Activated CD8-positive, alpha-beta memory T cell treated with anti-CD3 and anti-CD28 coated beads for 4 hours (primary cell): ENCODE data around the gene MAP3K5.

ENCODE experiments used
- DNase-seq, 2 donors: peaks; one replicate each; pipeline ENCODE4 v3.0.0-alpha.2; 2020; ENCODE audit warnings: low read depth in 2 of 2

The MAP3K5 gene

GRCh38 chr6:136579800-136580199 lies 212.5 kb downstream of the MAP3K5 start:
- no peak for DNase-seq

DNA sequence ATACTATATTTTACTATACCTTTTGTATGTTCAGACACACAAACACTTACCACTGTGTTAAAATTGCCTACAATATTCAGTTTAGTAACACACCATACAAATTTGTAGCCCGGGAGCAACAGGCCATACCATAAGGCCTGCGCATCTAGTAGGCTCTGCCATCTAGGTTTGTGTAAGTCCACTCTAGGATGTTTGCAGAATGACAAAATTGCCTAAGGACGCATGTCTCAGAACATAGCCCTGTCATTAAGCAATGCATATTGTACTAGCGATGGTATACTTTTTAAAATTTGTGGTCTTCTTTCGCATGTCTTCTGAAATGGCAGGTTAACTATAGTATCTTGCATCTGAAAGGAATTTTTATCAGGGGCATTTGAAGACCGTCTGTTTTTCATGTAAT lies 215.5 kb downstream of the MAP3K5 start:
- DNase-seq = no peak

DNA sequence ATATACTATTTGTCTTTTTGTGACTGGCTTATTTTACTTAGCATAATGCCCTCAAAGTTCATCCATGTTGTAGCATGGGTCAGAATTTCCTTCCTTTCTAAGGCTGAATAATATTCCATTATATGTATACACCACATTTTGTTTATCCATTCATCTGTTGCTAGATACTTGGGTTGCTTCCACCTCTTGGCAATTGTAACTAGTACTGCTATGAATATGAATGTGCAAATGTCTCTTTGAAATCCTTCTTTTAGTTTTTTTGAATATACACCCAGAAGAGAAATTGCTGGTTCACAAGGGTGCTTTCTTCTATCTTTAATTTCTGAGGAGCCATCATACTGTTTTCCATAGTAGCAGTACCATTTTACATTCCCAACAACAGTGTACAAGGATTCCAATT lies 220.8 kb downstream of the MAP3K5 start:
- no peak for DNase-seq

GRCh38 chr6:136571065-136571464 lies 221.2 kb downstream of the MAP3K5 start:
- no peak for DNase-seq

DNA sequence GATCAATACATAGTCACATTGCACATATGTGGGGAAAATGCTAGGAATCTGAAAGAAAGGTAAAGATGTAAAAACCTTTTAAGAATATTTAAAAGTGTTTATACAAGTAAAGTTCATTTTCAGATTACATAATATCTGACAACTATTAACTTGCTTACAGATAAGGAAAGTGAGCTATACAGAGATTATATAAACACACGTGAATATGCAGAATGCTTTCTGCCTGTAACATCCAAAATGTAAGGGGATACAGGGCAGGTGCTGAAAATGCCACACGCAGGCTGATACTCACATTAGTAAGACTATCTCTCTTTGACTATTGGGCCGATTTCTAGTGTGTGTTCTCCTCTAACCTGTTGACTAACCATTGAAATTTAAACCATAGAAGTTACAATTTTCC lies 224.1 kb downstream of the MAP3K5 start:
- no peak for DNase-seq

DNA sequence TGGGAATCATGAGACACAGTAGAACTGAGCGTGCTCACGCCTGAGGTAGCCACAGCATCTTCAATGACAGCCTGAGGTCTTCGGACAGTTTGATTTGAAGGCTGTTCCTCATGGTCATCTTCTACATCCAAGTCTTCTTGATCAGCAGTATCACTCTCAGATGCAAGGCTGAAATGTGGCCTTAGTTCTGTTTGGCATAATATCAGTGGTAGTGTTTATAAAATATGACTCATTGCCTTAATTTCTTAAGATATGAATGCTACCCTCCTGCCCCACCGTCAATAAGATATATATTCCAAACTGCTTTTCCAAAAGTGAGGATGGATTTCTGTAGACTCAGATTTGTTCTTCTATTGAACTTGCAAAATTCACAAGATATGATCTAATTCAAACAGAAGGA lies 224.6 kb downstream of the MAP3K5 start:
- no peak for DNase-seq

DNA sequence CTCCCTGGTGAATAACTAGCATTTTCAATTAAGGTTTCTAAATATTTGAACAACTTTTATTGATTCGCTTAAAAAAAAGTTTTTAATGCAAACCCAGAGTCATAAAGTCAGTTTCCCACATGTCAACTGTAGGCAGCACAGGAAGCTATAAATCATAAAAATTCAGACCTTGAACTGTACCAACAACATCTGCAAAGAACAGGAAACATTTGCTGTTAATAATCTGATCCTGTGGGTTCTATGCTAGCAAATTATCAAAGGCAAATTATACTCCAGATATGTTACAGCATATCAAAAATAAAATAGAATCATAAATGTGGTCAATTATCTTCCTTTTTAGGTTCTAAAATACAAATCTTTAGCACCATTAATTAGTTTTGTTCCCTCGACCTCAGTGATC lies 225.4 kb downstream of the MAP3K5 start:
- no peak for DNase-seq

- DNase-seq = no peak
These were observed 226.2 kb downstream of the MAP3K5 start for GRCh38 chr6:136566007-136566487.

- no peak for DNase-seq
These were observed 228.1 kb downstream of the MAP3K5 start for GRCh38 chr6:136564180-136564579.

DNA sequence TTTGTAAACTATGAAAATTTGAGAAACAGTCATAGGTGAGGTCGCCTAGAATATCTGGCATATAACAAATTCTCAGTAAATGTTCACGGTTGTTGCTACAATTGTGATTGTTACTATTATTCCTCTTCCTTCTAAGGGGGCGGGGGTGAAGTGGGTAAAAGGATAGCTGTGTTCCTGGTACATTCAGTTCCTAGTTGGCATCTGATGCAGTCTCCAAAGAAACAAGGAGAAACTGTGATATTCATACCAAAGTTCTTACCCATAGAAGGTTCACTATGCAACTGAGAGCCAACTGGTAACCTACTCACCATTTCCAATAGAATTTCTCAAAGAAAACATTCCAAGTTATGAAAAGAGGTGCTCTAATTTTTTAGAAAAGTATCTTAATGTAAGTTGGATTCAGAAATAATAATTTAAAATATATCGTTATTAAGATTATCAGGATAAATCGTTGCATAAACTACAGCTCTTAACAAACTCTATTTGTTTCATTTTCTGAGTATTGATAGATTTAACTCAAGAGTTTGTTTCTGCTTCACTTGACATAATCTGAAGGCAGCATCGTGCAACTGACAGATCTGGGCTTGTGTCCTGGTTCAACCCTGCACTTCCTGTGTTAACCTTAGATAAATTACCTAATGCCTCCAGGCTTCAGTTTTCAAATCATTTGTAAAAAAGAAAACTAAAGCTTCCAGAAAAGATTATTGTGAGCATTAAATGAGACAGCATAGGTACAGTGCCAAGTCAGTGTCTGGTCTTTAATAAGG lies 228.7 kb downstream of the MAP3K5 start:
- no peak for DNase-seq

- DNase-seq = no peak
These were observed 230.1 kb downstream of the MAP3K5 start for GRCh38 chr6:136562211-136562610.

DNA sequence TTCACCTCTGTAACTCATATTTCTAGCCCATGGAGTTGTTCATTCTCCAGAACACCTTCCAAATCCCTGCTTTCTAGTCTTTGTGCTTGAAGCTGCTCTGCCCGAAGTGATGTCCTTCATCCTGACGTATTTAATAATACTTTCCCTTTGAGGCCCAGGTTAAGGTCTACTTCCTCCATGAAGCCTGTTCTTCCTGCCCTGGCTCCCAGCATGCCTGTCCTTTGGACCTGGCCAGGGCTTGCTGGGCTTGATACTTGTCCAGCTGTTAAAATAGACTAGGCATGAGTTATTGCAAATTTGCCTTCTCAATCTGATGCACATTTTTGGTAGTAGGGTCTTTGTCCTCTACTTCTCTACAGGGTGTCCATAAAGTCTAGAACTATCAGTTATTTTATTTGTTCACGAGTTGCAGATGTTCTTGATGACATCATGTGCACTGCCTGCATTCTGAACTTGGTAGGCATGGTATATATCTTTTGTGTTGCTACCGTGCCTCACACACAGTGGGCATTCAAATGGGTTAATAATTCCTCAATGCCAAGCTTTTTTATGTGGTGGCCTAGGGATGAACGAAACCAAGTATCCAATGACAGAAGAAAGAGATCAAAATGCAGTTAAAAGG lies 239.0 kb downstream of the MAP3K5 start:
- DNase-seq = no peak

DNA sequence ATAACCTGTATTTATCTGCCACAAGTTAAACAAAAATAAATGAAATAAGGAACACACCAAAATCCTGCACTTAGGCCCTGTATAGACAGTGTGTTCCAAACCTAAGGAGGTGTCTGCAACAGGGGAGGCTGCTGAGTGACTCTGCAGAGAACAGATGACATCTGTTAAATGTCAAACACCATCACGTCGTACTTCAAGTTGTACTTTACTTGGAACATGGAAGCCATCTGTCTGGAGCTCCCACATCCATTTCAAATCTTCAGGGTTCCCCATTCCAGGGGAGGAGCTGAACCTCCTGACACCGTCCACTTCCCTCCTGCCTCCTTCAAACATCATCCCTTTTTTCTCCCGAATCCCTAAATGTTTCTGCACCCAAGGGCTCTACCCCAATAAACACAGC lies 240.2 kb downstream of the MAP3K5 start:
- DNase-seq = no peak

- DNase-seq = no peak
These were observed 241.2 kb downstream of the MAP3K5 start for GRCh38 chr6:136551103-136551502.

DNA sequence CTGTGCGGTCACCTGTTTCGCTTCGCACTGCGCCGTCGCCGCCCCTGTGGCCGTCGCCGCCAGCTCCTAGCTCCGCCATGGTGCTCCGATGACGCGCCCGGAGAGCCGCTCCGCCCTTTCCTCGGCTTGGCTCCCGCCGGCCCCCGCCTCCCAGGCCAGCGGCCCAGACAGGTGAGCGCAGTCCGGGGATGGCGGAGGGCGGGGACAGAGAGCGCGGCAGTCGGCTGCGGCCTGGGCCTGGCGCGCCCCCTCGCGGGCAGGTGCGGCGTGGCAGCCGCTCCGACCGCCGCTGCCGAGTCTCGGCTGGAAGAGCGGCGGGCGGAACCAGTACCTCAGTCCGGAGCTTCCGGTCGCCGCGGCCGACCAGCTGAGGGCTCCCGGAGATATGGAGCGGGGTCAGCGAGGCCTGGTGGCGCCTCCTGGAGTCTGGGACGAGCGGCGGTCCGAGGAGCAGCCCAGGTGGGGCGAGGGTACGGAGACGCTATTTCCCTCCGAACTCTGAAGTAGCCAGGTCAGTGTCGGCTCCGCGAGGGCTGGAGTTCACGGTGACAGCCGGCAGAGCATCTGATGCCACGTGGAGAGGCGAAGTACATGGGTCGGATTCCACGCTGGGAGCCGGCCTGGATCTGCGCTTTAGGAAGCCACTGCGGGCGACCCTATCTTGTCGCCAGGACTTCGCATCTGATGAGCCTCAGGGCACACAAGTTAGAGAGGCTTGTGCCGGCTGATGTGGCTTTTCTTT lies 241.8 kb downstream of the MAP3K5 start, which contains the start of gene MAP7:
TSS of gene MAP7 (minus strand) at position 93 of the 742 bp plus-strand sequence. CDS start at position 79, 14 bp downstream.
- DNase-seq = peak; percentile 23 to 24

DNA sequence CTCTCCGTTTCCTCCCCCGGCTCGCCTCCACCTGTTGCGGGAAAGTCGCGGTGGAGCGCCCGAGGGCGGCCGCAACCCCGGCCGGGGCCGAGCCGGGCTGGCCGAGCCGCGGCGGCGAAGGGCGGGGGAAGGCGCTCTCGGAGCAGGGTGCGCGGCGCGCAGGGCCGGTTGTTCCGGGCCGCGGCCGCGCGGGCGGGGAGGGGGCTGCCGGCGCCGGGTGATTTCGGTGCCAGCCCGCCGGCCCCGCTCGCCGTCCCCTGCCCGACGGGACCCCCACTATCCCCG lies 242.3 kb downstream of the MAP3K5 start:
- no peak for DNase-seq

- DNase-seq = no peak
These were observed 242.8 kb downstream of the MAP3K5 start for GRCh38 chr6:136549300-136550044.

DNA sequence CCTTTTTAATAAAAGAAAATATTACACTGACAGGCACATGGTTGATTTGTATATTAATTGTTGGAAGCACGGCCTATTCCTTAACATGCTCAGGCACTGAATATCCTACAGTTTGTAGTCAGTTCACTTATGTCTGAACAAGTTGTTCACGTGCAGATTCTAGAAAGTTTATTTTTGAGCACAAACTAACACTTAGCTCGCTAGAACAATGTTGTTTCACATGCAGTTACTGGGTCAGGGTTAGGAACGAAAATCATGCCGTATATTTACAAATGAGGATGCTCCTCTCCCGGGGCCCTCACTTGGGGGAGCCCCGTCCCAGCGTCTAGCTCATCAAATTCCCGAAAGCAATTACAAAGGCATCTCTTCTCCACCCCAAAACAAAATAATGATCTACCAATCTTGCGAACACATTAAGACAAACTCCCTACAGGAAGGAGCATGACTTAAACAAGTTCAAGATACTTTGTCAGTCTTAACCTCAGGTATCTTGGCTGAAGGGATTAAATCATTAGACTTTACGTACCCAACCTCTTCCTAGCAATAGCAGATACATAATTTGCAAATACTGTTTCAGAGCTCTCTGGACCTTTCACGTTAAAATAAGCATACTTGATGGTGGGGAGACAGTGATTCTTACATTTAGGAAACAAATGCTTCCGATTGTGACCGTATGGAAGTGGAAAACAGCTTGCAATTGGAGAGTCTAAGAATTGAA lies 243.5 kb downstream of the MAP3K5 start:
- no peak for DNase-seq

DNA sequence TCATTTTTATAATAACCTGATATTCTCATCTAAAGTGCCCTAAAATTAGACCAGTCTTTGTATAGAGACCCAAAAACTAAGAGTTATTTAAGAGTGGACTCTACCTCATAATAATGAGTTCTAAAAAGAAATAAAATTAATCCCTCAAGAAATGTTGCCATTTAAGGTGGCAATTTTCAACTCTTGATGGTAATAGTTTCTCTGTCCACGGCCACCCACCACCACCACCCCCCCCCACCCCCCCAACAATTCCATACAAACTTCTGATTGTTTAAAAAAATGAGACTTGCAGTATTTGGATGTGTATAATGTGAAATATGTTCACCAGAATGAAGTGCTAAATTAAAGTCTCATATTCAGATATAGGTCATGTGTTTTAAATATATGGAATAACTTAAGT lies 244.4 kb downstream of the MAP3K5 start:
- DNase-seq = no peak

GRCh38 chr6:136547336-136547735 lies 244.9 kb downstream of the MAP3K5 start:
- DNase-seq = no peak

GRCh38 chr6:136546331-136546730 lies 245.9 kb downstream of the MAP3K5 start:
- no peak for DNase-seq
